Measurements from ENCODE around the gene CPXM2. TPM values are rescaled to one million over a fixed set of nuclear protein-coding genes. Genes with fewer than 3 reads are reported as not detected.
"Not testable (repeated sequence)": the region's sequence is repeated elsewhere in the genome, so short reads cannot be mapped to it uniquely, and the experiment has no call there.

Gene CPXM2
- total RNA-seq, 1 donor from 2014 or later = 0.41 TPM

GRCh38 chr10:123747426-123747825 is 144.2 kb downstream of the CPXM2 start:
- DNase-seq (ENCODE audit: extremely low read depth, low read depth, low spot score) = no peak

GRCh38 chr10:123746942-123747341 is 144.7 kb downstream of the CPXM2 start:
- no peak for DNase-seq (ENCODE audit: extremely low read depth, low read depth, low spot score)

- DNase-seq (ENCODE audit: extremely low read depth, low read depth, low spot score) = no peak
These were observed 145.1 kb downstream of the CPXM2 start for GRCh38 chr10:123746520-123746919.

- no peak for DNase-seq (ENCODE audit: extremely low read depth, low read depth, low spot score)
These were observed 145.5 kb downstream of the CPXM2 start for GRCh38 chr10:123746061-123746460.

- DNase-seq (ENCODE audit: extremely low read depth, low read depth, low spot score) = no peak
These were observed 147.4 kb downstream of the CPXM2 start for GRCh38 chr10:123744224-123744536.

- DNase-seq (ENCODE audit: extremely low read depth, low read depth, low spot score) = no peak
These were observed 148.0 kb downstream of the CPXM2 start for GRCh38 chr10:123743441-123744223.

- no peak for DNase-seq (ENCODE audit: extremely low read depth, low read depth, low spot score)
These were observed 148.7 kb downstream of the CPXM2 start for GRCh38 chr10:123742751-123743440.

- no peak for DNase-seq (ENCODE audit: extremely low read depth, low read depth, low spot score)
These were observed 149.9 kb downstream of the CPXM2 start for GRCh38 chr10:123741711-123742110.

- no peak for DNase-seq (ENCODE audit: extremely low read depth, low read depth, low spot score)
These were observed 150.5 kb downstream of the CPXM2 start for GRCh38 chr10:123741146-123741545.

- DNase-seq (ENCODE audit: extremely low read depth, low read depth, low spot score) = not testable (repeated sequence)
These were observed 154.7 kb downstream of the CPXM2 start for GRCh38 chr10:123736917-123737316.

GRCh38 chr10:123729523-123729922 is 162.1 kb downstream of the CPXM2 start:
- no peak for DNase-seq (ENCODE audit: extremely low read depth, low read depth, low spot score)

GRCh38 chr10:123726836-123727235 is 164.8 kb downstream of the CPXM2 start:
- DNase-seq (ENCODE audit: extremely low read depth, low read depth, low spot score) = no peak

- DNase-seq (ENCODE audit: extremely low read depth, low read depth, low spot score) = no peak
These were observed 165.2 kb downstream of the CPXM2 start for GRCh38 chr10:123726381-123726780.

- DNase-seq (ENCODE audit: extremely low read depth, low read depth, low spot score) = no peak
These were observed 166.9 kb downstream of the CPXM2 start for GRCh38 chr10:123724747-123725146.

GRCh38 chr10:123722351-123722750 is 169.3 kb downstream of the CPXM2 start:
- no peak for DNase-seq (ENCODE audit: extremely low read depth, low read depth, low spot score)

GRCh38 chr10:123721441-123722049 is 170.1 kb downstream of the CPXM2 start:
- no peak for DNase-seq (ENCODE audit: extremely low read depth, low read depth, low spot score)

GRCh38 chr10:123720536-123720935 is 171.1 kb downstream of the CPXM2 start:
- DNase-seq (ENCODE audit: extremely low read depth, low read depth, low spot score) = no peak

- DNase-seq (ENCODE audit: extremely low read depth, low read depth, low spot score) = no peak
These were observed 173.0 kb downstream of the CPXM2 start for GRCh38 chr10:123718544-123719060.

- no peak for DNase-seq (ENCODE audit: extremely low read depth, low read depth, low spot score)
These were observed 174.3 kb downstream of the CPXM2 start for GRCh38 chr10:123717336-123717735.

GRCh38 chr10:123715546-123715945 is 176.1 kb downstream of the CPXM2 start:
- no peak for DNase-seq (ENCODE audit: extremely low read depth, low read depth, low spot score)

GRCh38 chr10:123706236-123706635 is 185.4 kb downstream of the CPXM2 start:
- DNase-seq (ENCODE audit: extremely low read depth, low read depth, low spot score) = no peak

GRCh38 chr10:123704812-123705211 is 186.8 kb downstream of the CPXM2 start:
- no peak for DNase-seq (ENCODE audit: extremely low read depth, low read depth, low spot score)

All from glomerular endothelial cell (primary cell).